ENCODE data around the gene ARID4B.
"Not testable (repeated sequence)": the region's sequence is repeated elsewhere in the genome, so short reads cannot be mapped to it uniquely, and the experiment has no call there.

ARID4B gene

DNA sequence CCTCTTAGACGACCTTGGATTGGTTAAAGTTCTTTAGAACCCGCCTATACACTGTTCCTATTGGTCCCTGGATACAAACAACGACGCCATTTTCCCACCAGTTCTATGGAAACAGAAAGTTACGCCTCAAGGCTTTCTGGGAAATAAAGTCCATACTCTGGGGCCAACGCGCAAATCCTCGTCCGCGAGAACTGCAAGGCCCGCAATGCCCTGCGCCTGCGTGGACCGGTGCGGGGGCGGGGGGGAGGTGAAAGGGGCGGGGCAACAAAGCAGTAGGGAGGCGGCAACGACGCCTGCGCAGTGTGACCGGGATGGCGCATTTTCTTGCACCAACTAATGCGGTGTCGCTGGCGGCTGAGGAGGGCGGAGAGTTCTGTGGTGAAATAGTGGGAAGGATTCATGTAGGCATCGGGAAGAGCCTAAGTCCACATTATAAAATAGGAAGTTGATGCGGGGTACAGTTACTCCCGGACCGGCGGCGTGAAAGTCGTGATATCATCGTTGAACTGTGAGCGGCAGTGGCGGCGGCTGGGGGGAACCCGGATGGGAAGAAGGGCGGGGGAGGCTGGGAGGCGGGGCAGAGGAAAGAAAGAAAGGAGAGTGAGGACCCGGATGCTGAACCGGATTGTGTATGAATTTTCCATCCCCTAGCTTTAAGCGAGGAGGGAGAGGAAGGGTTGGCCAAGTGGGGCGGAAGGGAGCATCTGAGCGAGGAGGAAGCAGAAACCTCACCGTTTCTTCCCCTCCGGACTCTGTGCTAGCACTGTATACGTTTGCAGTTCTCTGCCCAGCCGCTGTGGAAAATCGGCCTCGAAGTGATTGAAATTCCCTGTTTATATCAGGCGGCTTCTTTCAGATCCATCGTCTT lies 526 bp upstream of the ARID4B start, which contains the start of gene GGPS1:
TSS of gene GGPS1 (plus strand) at position 300 of the 868 bp plus-strand sequence. CDS start 6,695 bp downstream, outside the sequence.
- peak; percentile 100 for DNase-seq

- DNase-seq = peak; percentile 62
Observed at GRCh38 chr1:235326719-235327558, 1.0 kb downstream of the ARID4B start.

DNA sequence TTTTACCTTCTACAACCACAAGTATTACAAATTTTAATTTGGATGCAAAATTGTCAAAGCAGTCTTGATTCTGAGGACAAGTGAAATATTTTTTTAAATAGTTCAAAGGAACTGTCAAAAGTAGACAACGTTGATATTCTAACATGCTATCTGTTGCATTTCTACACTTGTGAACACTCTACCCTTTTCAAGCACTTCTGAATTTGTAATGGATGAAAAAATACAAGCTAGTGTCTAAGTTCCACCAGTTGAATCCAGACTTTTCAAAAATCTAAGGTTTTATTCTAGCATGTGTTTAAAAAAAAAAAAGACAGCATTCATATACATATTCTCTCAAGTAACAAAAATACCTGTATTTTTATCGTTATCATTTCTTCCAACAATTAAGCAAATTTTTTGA lies 2.1 kb downstream of the ARID4B start:
- DNase-seq = no peak

- DNase-seq = no peak
Observed at GRCh38 chr1:235325139-235325538, 2.8 kb downstream of the ARID4B start.

DNA sequence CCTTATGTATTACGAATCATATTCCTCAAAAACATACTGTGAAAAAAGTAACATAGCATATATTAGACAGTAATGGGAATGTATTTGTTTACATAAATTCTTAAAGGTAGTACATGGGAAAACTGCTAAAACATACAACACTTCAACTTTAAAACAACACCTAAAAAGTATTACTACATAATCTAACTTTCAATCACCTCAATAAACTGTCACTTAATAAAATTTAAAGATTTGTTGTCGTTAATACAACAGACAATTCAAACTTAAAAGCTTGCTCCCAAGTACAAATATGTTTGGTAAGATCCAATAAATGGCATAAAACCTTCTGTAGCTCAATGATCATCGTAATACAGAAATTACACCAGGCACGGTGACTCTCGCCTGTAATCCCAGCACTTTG lies 3.7 kb downstream of the ARID4B start:
- DNase-seq = no peak

DNA sequence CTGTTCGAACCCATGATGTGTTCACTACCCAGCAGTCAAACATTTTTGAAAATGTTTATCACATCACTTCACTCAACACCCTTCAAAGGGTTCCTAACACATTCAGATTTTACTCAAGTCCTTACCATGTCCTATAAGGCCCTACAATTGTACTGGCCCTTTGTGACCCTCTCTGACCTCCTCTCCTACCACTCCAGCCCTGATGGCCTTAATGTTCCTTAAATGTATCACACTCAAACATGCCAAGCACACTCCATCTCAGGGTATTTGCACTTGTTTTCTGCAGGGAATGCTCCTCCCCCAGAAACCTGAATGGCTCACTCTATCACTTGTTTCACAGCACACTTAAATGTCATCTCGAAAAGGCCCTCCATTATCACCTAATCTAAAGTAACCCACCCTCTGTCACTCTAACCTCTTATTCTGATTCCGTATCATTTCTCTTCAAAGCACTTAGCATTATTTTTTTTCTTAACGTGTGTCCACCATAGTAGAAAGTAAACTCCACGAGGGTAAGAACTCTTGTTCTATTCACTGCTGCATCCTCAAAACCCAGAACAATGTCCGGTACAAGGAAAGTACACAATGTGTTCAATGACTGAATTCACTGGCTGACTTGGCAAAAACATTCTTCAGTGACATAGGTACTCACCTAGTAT lies 7.3 kb downstream of the ARID4B start:
- DNase-seq = no peak

DNA sequence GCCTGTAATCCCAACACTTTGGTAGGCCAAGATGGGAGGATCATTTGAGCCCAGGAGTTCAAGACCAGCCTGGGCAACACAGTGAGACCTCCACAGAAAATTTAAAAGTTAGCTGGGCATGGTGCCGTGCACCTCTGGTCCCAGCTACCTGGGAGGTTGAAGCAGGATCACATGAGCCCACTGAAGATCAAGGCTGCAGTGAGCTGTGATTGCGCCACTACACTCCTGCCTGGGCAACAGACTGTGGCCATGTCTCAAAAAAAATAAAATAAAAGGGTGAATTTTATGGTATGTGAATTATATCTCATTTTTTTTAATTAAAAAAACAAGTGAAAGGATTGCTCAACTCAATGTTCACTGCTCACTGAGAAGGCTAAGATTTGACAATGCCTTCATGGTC lies 8.7 kb downstream of the ARID4B start:
- DNase-seq = no peak

GRCh38 chr1:235317168-235317567 lies 10.8 kb downstream of the ARID4B start:
- DNase-seq = no peak

GRCh38 chr1:235315735-235316134 lies 12.2 kb downstream of the ARID4B start:
- peak; percentile 21 for DNase-seq

DNA sequence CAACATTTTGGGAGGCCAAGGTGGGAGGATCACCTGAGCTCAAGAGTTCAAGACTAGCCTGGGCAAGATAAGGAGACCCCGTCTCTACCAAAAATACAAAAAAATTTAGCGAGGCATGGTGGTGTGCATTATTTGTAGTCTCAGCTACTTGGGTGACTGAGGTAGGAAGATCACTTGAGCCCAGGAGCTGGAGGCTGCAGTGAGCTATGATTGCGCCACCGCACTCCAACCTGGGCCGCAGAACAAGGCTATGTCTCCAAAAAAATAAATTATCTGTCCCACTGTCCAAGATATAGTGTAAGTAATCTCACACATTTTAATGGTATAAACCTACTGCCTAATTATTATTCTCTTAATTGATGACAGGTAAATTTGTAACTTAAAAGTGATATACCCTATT lies 12.8 kb downstream of the ARID4B start:
- DNase-seq = no peak

DNA sequence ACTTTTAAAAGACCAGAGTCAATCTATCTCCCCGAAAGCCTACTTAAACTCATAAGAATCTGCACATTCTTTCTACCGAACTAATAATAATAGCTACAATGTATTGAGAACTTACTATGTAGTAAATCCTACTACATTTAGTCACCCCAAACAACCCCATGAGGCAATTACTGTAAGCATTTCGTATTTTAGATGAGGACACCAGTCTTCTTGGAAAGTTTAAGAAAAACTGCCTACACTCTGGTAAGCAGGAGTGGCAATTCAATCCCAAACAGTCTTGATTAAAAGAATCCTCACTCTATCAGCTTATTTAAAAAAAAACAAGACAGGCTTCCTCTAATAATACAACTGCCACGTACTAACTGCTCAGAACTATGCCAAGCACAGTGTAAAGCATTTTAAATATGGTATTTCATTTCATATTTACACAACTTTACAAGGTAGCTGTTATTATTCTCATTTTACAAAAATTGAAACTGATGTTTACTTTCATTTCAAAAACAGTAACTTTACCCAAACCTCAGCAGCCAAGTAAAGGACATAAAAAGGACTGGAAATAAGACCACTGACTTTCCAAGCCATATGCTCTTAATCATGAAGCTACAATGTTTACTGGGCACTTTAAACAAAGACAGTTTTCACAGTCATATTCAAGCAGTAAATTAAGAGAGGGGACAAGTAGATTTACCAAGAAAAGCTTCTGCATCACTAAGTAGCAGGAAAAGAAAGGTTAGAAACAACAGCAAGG lies 13.9 kb downstream of the ARID4B start:
- DNase-seq = no peak

DNA sequence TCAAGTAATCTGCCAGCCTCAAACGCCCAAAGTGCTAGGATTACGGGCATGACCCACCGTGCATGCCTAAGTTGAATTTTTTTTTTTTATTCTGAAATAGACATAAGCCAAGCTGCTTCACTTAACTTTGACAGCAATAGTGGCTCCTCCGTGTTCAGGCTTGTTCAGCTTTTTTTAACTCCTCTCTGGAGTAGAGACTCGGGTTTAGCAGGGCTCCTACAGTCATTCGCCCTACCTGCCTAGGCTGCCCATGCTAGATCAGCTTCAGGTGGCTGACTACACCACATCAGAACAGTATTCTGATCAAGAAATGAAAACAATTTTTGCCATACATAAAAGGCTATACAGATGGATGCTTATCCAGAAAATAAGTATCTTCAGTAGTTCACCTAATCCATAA lies 14.7 kb downstream of the ARID4B start:
- DNase-seq = no peak

- not testable (repeated sequence) for DNase-seq
Observed at GRCh38 chr1:235309206-235309605, 18.8 kb downstream of the ARID4B start.

- peak; percentile 29 for DNase-seq
Observed at GRCh38 chr1:235307158-235308124, 20.5 kb downstream of the ARID4B start.

DNA sequence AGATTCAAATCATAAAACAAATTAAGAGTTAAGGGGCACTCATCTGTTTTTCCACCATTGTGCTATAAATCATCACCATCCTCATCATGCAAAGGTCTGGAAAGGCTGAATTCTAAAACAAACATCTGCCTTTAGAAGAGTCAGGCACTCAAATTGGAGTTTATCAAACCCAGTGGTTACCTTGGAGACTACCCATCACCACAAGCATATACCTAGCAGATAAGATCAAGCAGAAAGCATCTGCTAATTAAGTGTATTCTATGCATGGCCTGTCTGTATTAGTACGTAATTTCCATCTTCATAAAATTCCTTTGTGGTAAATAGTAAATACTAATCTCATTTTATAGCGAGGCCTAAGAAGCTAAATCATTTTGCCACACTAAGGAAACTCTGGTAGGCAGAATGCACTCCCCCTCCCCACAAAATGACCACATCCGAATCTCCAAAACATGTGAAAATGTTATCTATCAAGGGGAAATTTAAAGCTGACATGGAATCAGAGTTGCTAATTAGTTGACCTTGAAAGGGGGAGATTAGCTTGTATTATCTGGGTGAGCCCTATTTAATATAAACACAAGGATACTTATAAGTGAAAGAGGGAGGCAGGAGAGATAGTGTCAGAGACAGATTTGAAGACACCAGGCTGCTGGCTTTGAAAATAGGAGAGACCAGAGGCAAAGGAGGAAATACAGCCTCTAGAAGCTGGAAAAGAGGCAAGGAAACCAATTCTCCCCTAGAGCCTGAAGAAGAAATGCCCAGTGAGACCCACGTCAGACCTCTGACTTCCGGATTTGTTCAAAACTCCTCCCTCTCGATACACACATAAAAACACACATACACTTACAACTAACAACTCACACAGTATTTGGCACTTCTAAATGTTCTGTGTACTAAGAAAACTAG lies 23.2 kb downstream of the ARID4B start:
- DNase-seq = peak; percentile 70

DNA sequence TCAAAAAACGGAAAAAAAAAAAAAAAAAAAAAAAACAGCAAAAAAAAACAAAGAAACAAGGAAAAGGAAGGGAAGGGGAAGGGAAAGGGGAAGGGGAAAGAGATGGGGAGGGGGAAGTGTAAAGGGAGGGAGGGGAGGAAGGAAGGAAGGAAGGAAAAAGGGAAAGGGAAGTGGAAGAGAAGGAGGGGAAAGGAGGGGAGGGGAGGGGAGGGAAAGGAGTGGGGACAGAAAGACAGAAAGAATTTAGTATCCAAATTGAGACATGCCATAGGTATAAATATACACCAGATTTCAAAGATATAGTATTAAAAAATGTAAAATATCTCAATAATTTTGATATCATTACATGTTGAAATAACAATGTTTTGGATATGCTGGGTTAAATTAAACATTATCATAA lies 25.8 kb downstream of the ARID4B start:
- no peak for DNase-seq

GRCh38 chr1:235299169-235299858 lies 28.7 kb downstream of the ARID4B start:
- no peak for DNase-seq

GRCh38 chr1:235298758-235299157 lies 29.2 kb downstream of the ARID4B start:
- no peak for DNase-seq

- no peak for DNase-seq
Observed at GRCh38 chr1:235297579-235297978, 30.4 kb downstream of the ARID4B start.

GRCh38 chr1:235296729-235297128 lies 31.2 kb downstream of the ARID4B start:
- DNase-seq = no peak
